Measurements from ENCODE around the gene APBA2.

DNA sequence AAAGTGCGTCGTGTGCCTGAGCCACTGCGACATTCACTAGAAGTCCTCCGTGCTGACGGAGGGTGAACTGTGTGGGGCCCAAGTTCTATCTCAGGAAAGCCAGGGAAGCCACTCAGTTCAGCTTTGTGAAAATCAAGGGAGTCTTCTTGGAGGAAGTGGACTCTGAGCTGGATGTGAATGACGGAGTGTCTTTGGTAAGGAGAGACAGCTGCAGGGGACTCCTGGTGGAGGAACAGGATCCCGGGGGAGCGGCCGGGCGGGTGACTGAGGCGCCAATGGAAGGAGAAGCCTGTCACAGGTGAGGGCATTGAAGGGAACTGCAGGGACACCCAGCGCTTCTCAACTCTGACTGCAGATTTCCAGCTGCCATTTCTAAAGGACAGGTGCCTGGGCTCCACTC lies 75.6 kb downstream of the APBA2 start:
- TF ChIP-seq HDGF (IDR thresholded peaks at IDR 0.05) (no peak), NRF1 (conservative IDR thresholded peaks at IDR 0.05; ENCODE audit: low read depth, low read length) (no peak), RAD21 (IDR thresholded peaks at IDR 0.05; ENCODE audit: insufficient read depth, low read depth, low read length) (no peak), FOXK2 (IDR thresholded peaks at IDR 0.05) (no peak)
- TF ChIP-seq, protein P1, sequence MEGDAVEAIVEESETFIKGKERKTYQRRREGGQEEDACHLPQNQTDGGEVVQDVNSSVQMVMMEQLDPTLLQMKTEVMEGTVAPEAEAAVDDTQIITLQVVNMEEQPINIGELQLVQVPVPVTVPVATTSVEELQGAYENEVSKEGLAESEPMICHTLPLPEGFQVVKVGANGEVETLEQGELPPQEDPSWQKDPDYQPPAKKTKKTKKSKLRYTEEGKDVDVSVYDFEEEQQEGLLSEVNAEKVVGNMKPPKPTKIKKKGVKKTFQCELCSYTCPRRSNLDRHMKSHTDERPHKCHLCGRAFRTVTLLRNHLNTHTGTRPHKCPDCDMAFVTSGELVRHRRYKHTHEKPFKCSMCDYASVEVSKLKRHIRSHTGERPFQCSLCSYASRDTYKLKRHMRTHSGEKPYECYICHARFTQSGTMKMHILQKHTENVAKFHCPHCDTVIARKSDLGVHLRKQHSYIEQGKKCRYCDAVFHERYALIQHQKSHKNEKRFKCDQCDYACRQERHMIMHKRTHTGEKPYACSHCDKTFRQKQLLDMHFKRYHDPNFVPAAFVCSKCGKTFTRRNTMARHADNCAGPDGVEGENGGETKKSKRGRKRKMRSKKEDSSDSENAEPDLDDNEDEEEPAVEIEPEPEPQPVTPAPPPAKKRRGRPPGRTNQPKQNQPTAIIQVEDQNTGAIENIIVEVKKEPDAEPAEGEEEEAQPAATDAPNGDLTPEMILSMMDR (IDR thresholded peaks at IDR 0.05 in 2 of 3, conservative IDR thresholded peaks at IDR 0.05 in 1 of 3; ENCODE audit: control insufficient read depth in 2 of 3, extremely low read depth in 1 of 3, insufficient read depth in 1 of 3, low read depth in 3 of 3, low read length in 3 of 3): no peak
- TF ChIP-seq, protein P2, sequence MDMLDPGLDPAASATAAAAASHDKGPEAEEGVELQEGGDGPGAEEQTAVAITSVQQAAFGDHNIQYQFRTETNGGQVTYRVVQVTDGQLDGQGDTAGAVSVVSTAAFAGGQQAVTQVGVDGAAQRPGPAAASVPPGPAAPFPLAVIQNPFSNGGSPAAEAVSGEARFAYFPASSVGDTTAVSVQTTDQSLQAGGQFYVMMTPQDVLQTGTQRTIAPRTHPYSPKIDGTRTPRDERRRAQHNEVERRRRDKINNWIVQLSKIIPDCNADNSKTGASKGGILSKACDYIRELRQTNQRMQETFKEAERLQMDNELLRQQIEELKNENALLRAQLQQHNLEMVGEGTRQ (IDR thresholded peaks at IDR 0.05; ENCODE audit: borderline replicate concordance, low read depth, low read length): no peak
